ENCODE data around the gene SMYD4.

Gene SMYD4

GRCh38 chr17:1729966-1730325 is 99.8 kb downstream of the SMYD4 start:
- DNase-seq: no peak
